ENCODE results near the gene EFNA5.

EFNA5 gene

DNA sequence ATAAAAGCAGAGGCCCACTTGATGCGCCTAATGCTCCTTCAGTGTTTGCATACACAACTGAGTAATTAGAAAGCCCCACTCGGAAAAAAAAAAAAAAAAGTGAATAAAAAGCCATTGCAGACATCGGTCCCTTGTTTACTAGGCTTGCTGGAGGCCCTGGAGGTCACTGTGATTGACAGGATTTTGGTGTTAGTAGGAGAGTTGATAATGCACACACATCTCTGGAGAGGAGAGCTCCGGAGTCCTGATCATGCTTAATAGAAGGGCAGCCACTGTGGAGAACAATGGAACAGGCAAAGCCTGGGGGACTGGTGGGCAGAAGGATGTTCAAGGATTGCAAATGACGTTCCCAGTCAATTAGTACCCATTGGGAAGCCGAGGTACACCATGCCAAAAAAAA lies 152.5 kb downstream of the EFNA5 start:
- H3K4me3 ChIP-seq (replicated peaks; ENCODE audit: low read depth, low read length): no peak overlapping the region
- TF ChIP-seq, protein P1, sequence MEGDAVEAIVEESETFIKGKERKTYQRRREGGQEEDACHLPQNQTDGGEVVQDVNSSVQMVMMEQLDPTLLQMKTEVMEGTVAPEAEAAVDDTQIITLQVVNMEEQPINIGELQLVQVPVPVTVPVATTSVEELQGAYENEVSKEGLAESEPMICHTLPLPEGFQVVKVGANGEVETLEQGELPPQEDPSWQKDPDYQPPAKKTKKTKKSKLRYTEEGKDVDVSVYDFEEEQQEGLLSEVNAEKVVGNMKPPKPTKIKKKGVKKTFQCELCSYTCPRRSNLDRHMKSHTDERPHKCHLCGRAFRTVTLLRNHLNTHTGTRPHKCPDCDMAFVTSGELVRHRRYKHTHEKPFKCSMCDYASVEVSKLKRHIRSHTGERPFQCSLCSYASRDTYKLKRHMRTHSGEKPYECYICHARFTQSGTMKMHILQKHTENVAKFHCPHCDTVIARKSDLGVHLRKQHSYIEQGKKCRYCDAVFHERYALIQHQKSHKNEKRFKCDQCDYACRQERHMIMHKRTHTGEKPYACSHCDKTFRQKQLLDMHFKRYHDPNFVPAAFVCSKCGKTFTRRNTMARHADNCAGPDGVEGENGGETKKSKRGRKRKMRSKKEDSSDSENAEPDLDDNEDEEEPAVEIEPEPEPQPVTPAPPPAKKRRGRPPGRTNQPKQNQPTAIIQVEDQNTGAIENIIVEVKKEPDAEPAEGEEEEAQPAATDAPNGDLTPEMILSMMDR (IDR thresholded peaks at IDR 0.05; ENCODE audit: low read length, missing control alignments): no peak
- no peak for DNase-seq (ENCODE audit: low read depth)

DNA sequence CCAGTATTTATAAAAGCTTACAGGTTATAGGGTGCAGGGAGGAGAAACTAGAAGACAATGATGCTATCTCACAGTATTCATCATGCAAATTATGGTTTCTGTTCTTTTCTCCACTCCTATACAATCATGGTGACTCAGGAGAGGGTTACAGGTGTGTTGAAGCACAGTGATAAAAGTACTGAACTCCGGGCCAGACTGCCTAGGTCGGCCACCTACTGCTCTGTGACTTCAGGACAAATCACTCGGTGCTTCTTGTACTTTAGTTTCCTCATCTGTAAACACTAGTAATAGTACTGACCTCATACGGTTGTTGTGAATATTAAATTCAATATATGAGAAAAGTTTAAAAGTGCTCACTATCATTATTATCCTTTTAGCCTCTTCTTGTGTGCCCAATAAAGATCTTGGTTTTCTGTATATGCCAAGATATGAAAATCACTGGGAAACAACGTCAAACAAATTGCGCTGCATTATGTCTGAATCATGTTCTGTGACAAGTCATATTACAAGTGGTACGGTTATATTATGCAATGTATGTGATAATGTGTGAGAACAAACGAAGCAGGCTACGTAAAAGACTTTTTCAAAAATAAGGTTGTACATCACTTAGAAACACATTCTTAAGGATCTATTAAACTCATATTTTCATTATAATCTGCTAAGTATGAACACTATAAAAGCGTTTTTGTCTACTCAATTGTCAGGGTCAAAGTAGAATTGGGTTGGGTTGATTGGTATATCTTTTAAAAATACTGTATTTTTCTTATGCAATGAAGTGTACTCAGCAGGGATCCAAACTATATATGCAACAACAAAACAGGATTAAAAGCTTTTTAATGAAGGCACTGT lies 153.3 kb downstream of the EFNA5 start:
- H3K4me3 ChIP-seq (replicated peaks; ENCODE audit: low read depth, low read length): no peak overlapping the region
- DNase-seq (ENCODE audit: low read depth): no peak
- TF ChIP-seq, protein P1 (IDR thresholded peaks at IDR 0.05; ENCODE audit: low read length, missing control alignments): no peak

DNA sequence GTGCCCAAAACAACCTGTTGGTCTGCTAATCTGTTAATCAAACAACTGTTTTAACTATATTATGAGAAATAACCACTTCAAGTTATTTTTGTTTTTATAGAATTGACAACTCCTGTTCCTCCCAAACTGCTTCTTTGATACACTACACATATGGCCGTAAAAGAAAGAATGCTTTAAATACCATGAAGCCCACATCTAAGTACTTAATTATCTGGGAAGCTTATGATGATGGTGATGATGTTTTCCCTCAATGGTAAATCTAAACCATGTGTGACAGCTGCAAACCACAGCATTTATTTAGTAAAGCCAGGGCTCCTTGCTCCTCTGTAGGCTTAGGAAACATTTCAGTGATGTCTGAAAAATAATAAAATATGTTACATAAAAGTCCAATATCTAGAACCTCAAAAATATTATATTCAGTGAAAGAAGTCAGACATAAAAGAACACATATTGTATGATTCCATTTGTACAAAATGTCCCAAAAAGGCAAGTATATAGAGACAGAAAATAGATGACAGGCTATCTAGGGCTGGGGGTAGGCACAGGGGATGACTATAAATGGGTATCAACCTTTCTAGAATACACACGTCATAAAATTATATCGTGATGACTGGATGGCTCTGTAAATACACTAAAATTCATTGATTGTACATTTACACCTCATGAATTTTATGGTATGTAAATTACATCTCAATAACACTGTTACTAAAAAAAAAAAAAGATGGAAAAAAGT lies 154.1 kb downstream of the EFNA5 start:
- H3K4me3 ChIP-seq (replicated peaks; ENCODE audit: low read depth, low read length): no peak overlapping the region
- DNase-seq (ENCODE audit: low read depth): no peak
- TF ChIP-seq, protein P1 (IDR thresholded peaks at IDR 0.05; ENCODE audit: low read length, missing control alignments): no peak

DNA sequence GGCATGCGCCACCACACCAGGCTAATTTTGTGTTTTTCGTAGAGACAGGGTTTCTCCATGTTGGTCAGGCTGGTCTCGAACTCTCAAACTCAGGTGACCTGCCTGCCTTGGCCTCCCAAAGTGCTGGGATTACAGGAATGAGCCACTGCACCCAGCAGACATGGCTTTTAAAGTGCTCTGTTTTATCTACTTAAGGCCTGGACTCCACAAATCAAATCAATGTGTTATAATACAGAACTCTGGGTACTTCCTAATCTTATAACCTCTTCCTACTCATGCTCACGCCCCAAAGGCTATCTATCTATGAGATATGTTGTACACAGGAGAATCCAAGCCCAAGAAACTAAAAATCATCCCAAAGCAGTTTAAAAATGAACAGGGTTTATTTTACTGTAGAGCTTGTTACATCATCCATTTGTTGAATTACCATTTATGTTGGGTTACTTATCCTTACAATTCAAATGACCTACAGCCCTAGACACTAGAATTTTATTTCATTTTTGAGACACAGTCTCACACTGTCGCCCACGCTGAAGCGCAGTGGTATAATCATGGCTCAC lies 155.1 kb downstream of the EFNA5 start:
- no peak overlapping the region for H3K4me3 ChIP-seq (replicated peaks; ENCODE audit: low read depth, low read length)
- DNase-seq (ENCODE audit: low read depth): no peak
- TF ChIP-seq, protein P1 (IDR thresholded peaks at IDR 0.05; ENCODE audit: low read length, missing control alignments): no peak

DNA sequence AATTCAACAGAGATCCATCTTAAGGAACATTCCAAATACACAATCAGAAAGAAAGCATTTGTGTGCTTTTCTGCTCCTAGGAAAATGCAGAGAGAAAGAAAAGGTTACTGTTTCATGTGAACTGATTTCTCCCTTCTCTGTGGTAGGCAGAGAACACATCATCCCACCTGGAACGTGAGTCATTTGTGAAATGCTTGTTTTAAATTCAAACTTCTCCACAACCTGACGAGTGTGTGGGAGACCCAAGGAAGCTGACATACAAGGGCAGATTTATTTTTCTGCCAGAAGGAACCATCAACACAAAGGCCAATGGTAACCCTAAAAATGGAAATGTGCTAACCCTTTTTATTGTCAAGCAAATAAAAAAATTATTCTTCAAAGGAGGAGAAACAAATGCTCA lies 156.4 kb downstream of the EFNA5 start:
- H3K4me3 ChIP-seq (replicated peaks; ENCODE audit: low read depth, low read length): no peak overlapping the region
- peak; percentile 22 for DNase-seq (ENCODE audit: low read depth)
- TF ChIP-seq, protein P1 (IDR thresholded peaks at IDR 0.05; ENCODE audit: low read length, missing control alignments): no peak

DNA sequence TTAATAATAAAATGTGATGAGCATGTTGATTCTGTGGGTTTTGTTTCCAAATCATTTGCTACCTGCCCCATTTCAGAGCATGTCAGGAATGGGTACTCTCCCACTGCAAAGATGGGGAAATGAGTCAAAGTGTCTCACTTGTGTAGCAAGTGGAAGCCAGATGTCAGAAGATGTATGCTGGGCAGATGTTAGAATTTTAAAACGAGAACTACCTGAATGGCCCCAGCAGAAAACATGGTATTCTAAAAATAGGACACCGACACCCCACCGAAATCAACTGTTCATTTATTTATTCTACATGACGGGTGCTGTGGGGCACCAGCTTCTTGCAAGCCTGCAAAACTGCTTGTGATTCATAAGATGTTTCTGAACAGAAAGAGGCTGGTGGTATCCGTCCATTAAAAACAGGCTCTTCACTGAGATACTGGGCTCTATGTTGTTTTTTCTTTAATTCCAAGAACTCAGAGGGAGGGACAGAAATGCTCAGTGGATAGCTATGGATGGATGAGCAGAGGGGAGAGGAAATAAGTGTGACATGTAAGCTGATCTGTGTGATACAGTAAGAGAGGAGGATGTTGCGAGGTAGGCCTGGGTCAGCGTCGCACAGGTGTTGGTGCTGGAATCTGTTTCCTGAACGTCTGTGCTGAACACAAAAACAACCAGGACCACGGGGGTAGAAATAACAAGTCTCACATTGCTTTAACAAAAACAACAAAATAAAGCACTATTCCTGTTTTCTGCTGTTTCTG lies 157.2 kb downstream of the EFNA5 start:
- no peak for DNase-seq (ENCODE audit: low read depth)
- H3K4me3 ChIP-seq (replicated peaks; ENCODE audit: low read depth, low read length): no peak overlapping the region
- TF ChIP-seq, protein P1 (IDR thresholded peaks at IDR 0.05; ENCODE audit: low read length, missing control alignments): no peak
